HepG2 (cell line): ENCODE data around the gene PTGS2. TPM values are rescaled to one million over a fixed set of nuclear protein-coding genes. Genes with fewer than 3 reads are reported as not detected.

Source experiments
- ATAC-seq: fragments of 200-7000 bp; cut with Tn5 transposase; 3 replicates; pipeline ENCODE4 v1.9.1; 2020; ENCODE audit warnings: mild to moderate bottlenecking, moderate library complexity
- BruUV-seq: library from RNA; stranded (reverse); fragments of 400-500 nt; replicated peaks from 2 replicates; lab custom pipeline; 2021; lab: Mats Ljungman, UMichigan
- CTCF ChIA-PET: fragments of 300-600 bp; formaldehyde crosslinking; extraction: SDS; loops from one replicate; lab custom pipeline; 2021; ENCODE audit warnings: low total read pairs, inconsistent platforms, low intra/inter-chr PET ratio; lab: Yijun Ruan, JAX
- POLR2A ChIA-PET: fragments of 350-600 bp; sonication (Branson Sonifier 250); formaldehyde crosslinking; loops from one replicate; lab custom pipeline; 2020; ENCODE audit warnings: antibody characterized with exemption, inconsistent platforms; lab: Yijun Ruan, JAX
- DNase-seq: peaks from one replicate; pipeline ENCODE4 v3.0.0-alpha.2; 2015; ENCODE audit warnings: low spot score
- FAIRE-seq: peaks from 3 replicates; lab custom pipeline; 2011; peaks lifted over from hg19 to GRCh38; lab: Jason Lieb, UNC
- H2AFZ ChIP-seq: one replicate; pipeline ENCODE4 v1.6.1; 2011; ENCODE audit warnings: low read length, inconsistent platforms
- H3K27ac ChIP-seq: fragments of 300-600 bp; 3 replicates; pipeline ENCODE4 v1.8.0; 2011; ENCODE audit warnings: mixed run types, mild to moderate bottlenecking, mixed read lengths, low read length, inconsistent platforms; ENCODE audit not compliant: insufficient read depth; ENCODE audit errors: extremely low read length
- H3K27me3 ChIP-seq, 2 experiments: fragments of 200-600 bp in 1 of 2; 2 replicates in 1 of 2; 3 replicates in 1 of 2; pipeline versions ENCODE4 v1.6.0 to v1.8.0; 2011; ENCODE audit warnings: low read length in 2 of 2, mild to moderate bottlenecking in 2 of 2, moderate library complexity in 2 of 2, inconsistent platforms in 1 of 2; ENCODE audit not compliant: insufficient read depth in 2 of 2, control insufficient read depth in 1 of 2
- H3K36me3 ChIP-seq, 2 experiments: fragments of 200-600 bp in 1 of 2; replicated peaks in 1 of 2; 2 replicates in 1 of 2; 3 replicates in 1 of 2; pipeline versions ENCODE4 v1.5.1 to v1.8.0; 2011; ENCODE audit warnings: low read length in 2 of 2, inconsistent platforms in 1 of 2; ENCODE audit not compliant: insufficient read depth in 2 of 2, control insufficient read depth in 1 of 2
- H3K4me1 ChIP-seq: 2 replicates; pipeline ENCODE4 v1.5.1; 2012; ENCODE audit warnings: low read length, inconsistent platforms; ENCODE audit not compliant: insufficient read depth
- H3K4me2 ChIP-seq: 2 replicates; pipeline ENCODE4 v1.6.0; 2011; ENCODE audit warnings: low read depth, low read length, inconsistent platforms
- H3K4me3 ChIP-seq, 3 experiments: fragments of 200-600 bp in 1 of 3; sonication (generic), shearing (Covaris generic) in 1 of 3; replicated peaks in 1 of 3; 2 replicates each; pipeline ENCODE4 v1.5.1; 2011 to 2016; ENCODE audit warnings: low read length in 3 of 3, inconsistent platforms in 2 of 3, low read depth in 2 of 3, mild to moderate bottlenecking in 2 of 3, control low read depth in 1 of 3, mixed read lengths in 1 of 3; ENCODE audit not compliant: insufficient read depth in 1 of 3
- H3K79me2 ChIP-seq: one replicate; pipeline ENCODE4 v1.6.1; 2011; ENCODE audit warnings: low read length, inconsistent platforms; ENCODE audit not compliant: insufficient read depth
- H3K9ac ChIP-seq: 2 replicates; pipeline ENCODE4 v1.6.0; 2011; ENCODE audit warnings: mild to moderate bottlenecking, low read depth, low read length, inconsistent platforms; ENCODE audit not compliant: insufficient read depth
- H3K9me3 ChIP-seq: 2 replicates; pipeline ENCODE4 v1.5.1; 2012; ENCODE audit warnings: mild to moderate bottlenecking, low read length
- H4K20me1 ChIP-seq: 2 replicates; pipeline ENCODE4 v1.6.0; 2011; ENCODE audit warnings: inconsistent platforms, mild to moderate bottlenecking, low read length, moderate library complexity; ENCODE audit not compliant: insufficient read depth
- CHD4 ChIP-seq: fragments of 200-600 bp; sonication (generic); IDR thresholded peaks from 2 replicates; pipeline ENCODE4 v1.7.0; 2017; ENCODE audit warnings: mild to moderate bottlenecking, low read length, borderline replicate concordance
- FOXJ3 ChIP-seq: sonication (generic); formaldehyde crosslinking; IDR thresholded peaks from 2 replicates; pipeline ENCODE4 v1.4.0; 2020; ENCODE audit warnings: missing genetic modification reagents, mild to moderate bottlenecking, borderline replicate concordance
- HDAC1 ChIP-seq: sonication (generic); formaldehyde crosslinking; IDR thresholded peaks from 2 replicates; pipeline ENCODE4 v1.5.1; 2020; ENCODE audit warnings: mild to moderate bottlenecking, missing genetic modification reagents
- HNF4A ChIP-seq: sonication (generic); formaldehyde crosslinking; IDR thresholded peaks from 2 replicates; pipeline ENCODE4 v1.4.0; 2020; ENCODE audit warnings: missing genetic modification reagents
- HNF4G ChIP-seq, 2 experiments: sonication (generic) in 1 of 2; formaldehyde crosslinking in 1 of 2; IDR thresholded peaks; 2 replicates each; pipeline versions ENCODE4 v1.4.0 to v1.6.1; 2011 to 2020; ENCODE audit warnings: borderline replicate concordance in 2 of 2, low read depth in 2 of 2, mild to moderate bottlenecking in 2 of 2, low read length in 1 of 2, missing genetic modification reagents in 1 of 2, moderate library complexity in 1 of 2
- MTA3 ChIP-seq: sonication (generic); formaldehyde crosslinking; IDR thresholded peaks from 2 replicates; pipeline ENCODE4 v1.4.0; 2020; ENCODE audit warnings: missing genetic modification reagents
- MYC ChIP-seq: sonication (generic); formaldehyde crosslinking; IDR thresholded peaks from 2 replicates; pipeline ENCODE4 v1.9.0; 2021; ENCODE audit warnings: missing genetic modification reagents, borderline replicate concordance
- NFIB ChIP-seq: sonication (generic); formaldehyde crosslinking; IDR thresholded peaks from 2 replicates; pipeline ENCODE4 v1.9.0; 2021; ENCODE audit warnings: missing genetic modification reagents, mild to moderate bottlenecking, borderline replicate concordance
- RXRB ChIP-seq: IDR thresholded peaks from 2 replicates; pipeline ENCODE4 v1.6.1; 2016; ENCODE audit warnings: borderline replicate concordance, missing genetic modification reagents, missing compliant biosample characterization
- SP4 ChIP-seq: sonication (generic); formaldehyde crosslinking; IDR thresholded peaks from 2 replicates; pipeline ENCODE4 v1.8.1; 2023; ENCODE audit warnings: mild to moderate bottlenecking, missing genetic modification reagents
- SRY ChIP-seq: sonication (generic); formaldehyde crosslinking; IDR thresholded peaks from 2 replicates; pipeline ENCODE4 v1.8.0; 2022; ENCODE audit warnings: mild to moderate bottlenecking, missing genetic modification reagents
- TEAD2 ChIP-seq: sonication (generic); formaldehyde crosslinking; IDR thresholded peaks from 2 replicates; pipeline ENCODE4 v1.9.0; 2021; ENCODE audit warnings: missing genetic modification reagents
- ZBTB4 ChIP-seq: sonication (generic); formaldehyde crosslinking; IDR thresholded peaks from 2 replicates; pipeline ENCODE4 v1.4.0; 2020; ENCODE audit warnings: missing genetic modification reagents, mild to moderate bottlenecking, borderline replicate concordance
- ZIK1 ChIP-seq: sonication (generic); formaldehyde crosslinking; IDR thresholded peaks from 2 replicates; pipeline ENCODE4 v1.5.0; 2020; ENCODE audit warnings: mild to moderate bottlenecking, low read depth, missing genetic modification reagents, borderline replicate concordance
- ZNF292 ChIP-seq: sonication (generic); formaldehyde crosslinking; IDR thresholded peaks from 2 replicates; pipeline ENCODE4 v1.8.1; 2022; ENCODE audit warnings: mild to moderate bottlenecking, low read depth, missing genetic modification reagents, borderline replicate concordance
- WGBS: methylation state at CpG from one replicate; pipeline ENCODE4 v1.1.6; 2017; ENCODE audit warnings: low lambda C conversion rate; 5-methylcytosine and 5-hydroxymethylcytosine counted together
- in situ Hi-C: cut with HindIII; loops from 2 replicates; pipeline ENCODE4 v1.10.0; 2017; ENCODE audit warnings: low pct_unique_long_range_greater_than_20kb; ENCODE audit not compliant: extremely low pct_ligation_motif_present
- intact Hi-C: fragments of 100-400 bp; cut with micrococcal nuclease; formaldehyde crosslinking; loops from one replicate; pipeline ENCODE4 v1.10.0; 2022; ENCODE audit not compliant: unreplicated experiment
- polyA plus RNA-seq, 8 experiments: library from polyadenylated mRNA; depleted of rRNA in 3 of 8; stranded (reverse) in 7 of 8; unstranded in 1 of 8; fragments of >200 nt; fragmentation: Illumina TruSeq in 4 of 8; extraction: Trizol in 4 of 8; gene quantifications; 2 replicates each; pipeline versions ENCODE4 v1.2.1 to v1.2.3, GENCODE V29; 2011 to 2016; ENCODE audit warnings: low read depth in 4 of 8, missing spikeins in 1 of 8, mixed read lengths in 1 of 8; ENCODE audit not compliant: insufficient read depth in 1 of 8
- total RNA-seq, 5 experiments: library from RNA; depleted of rRNA; stranded (reverse); fragments of >200 nt; fragmentation: Illumina TruSeq; extraction: Trizol; gene quantifications; 2 replicates each; pipeline ENCODE4 v1.2.3, GENCODE V29; 2016; ENCODE audit warnings: low read depth in 1 of 5

Gene PTGS2
- total and polyA plus RNA-seq, 2 of the 13 experiments (the other 11 are each of a cell fraction or from before 2014, with no cell fraction given): not detected

- TF ChIP-seq ZIK1: no peak
- TF ChIP-seq, all 625 proteins: peak for 0
These were observed 22.7 kb downstream of the PTGS2 start (continued) for GRCh38 chr1:186657481-186657880.

- BruUV-seq: no TSS peak
- Histone ChIP-seq H2AFZ (no peak overlapping the region), H3K36me3 (no peaks in the 10 kb centered on the region), H3K4me2 (no peak overlapping the region), H3K4me1 (no peaks in the 10 kb centered on the region), H3K4me3 (no peak overlapping the region), H3K27me3 (no peaks in the 10 kb centered on the region), H3K9ac (no peak overlapping the region), H3K79me2 (no peaks in the 10 kb centered on the region), H4K20me1 (no peaks in the 10 kb centered on the region), H3K9me3 (no peaks in the 10 kb centered on the region), H3K27ac (no peak overlapping the region)
- CTCF ChIA-PET: no interaction called here
- ATAC-seq (no peak), DNase-seq (no peak), FAIRE-seq (no peak)
- TF ChIP-seq SRY (no peak), NFIB (CRISPR knock-in tag) (no peak), MYC (no peak), CHD4 (no peak), RXRB (no peak), ZBTB4 (CRISPR knock-in tag) (no peak), MTA3 (CRISPR knock-in tag) (no peak), HNF4G (IDR thresholded peaks at IDR 0.05; ENCODE audit: borderline replicate concordance, low read depth, low read length) (no peak), HNF4G (CRISPR knock-in tag; IDR thresholded peaks at IDR 0.05; ENCODE audit: borderline replicate concordance, low read depth) (no peak), HDAC1 (no peak), SP4 (CRISPR knock-in tag) (no peak), ZNF292 (no peak), TEAD2 (no peak), HNF4A (CRISPR knock-in tag) (no peak), FOXJ3 (no peak)
- POLR2A ChIA-PET: no interaction called here
- WGBS: 11% methylated on average over 3 of the region's 3 CpGs
- in situ Hi-C loops (no loop called here), intact Hi-C loops (no loop called here)
These were observed 24.3 kb downstream of the PTGS2 start for GRCh38 chr1:186655876-186656275.
